Measurements from ENCODE around the gene FOSL2. TPM values are rescaled to one million over a fixed set of nuclear protein-coding genes. Genes with fewer than 3 reads are reported as not detected.

Gene FOSL2
- total RNA-seq, 1 donor from 2014 or later = 1.3 TPM

DNA sequence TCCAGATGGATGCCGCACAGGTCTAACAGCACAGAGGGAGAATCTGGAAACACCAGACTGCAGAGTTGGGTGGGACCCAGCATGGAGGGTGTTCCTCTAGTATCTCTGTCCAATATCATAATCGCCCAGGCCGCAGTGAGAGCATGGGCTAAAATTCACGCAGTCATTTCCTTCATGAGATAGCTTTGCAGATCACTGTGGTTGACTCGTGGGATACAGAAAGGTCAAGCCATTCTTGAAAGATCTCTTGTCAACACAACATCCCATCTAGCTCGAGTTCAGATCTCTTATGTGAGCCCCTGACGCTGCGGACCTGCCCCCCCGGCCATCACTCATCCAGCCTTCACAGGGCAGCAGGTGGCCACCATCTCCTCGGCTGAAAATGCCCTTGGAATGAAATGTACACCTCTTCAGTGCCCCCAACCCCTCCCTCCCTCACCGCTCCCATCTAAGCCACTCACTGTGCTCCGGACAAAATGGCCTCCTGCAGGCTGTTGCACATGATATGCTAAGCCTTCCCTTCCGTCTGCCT is 45.9 kb downstream of the FOSL2 start:
- DNase-seq (ENCODE audit: low spot score) = no peak
- Histone ChIP-seq H3K9ac (no peak overlapping the region), H3K4me1 (no peaks in the 10 kb centered on the region), H3K4me3 (no peak overlapping the region), H3K27me3 (no peaks in the 10 kb centered on the region), H3K4me2 (no peak overlapping the region), H3K27ac (no peak overlapping the region), H3F3A (ENCODE audit: low read depth) (no peaks in the 10 kb centered on the region), H4K20me1 (ENCODE audit: low read depth) (no peaks in the 10 kb centered on the region), H3K36me3 (no peaks in the 10 kb centered on the region), H3K9me3 (ENCODE audit: low read depth) (no peaks in the 10 kb centered on the region), H3K79me2 (ENCODE audit: low read depth) (no peaks in the 10 kb centered on the region), H2AFZ (replicated peaks) (no peak overlapping the region)
- no peaks in the 10 kb centered on the region for H3K27me3 Mint-ChIP-seq (ENCODE audit: insufficient read depth, low read depth)
- H3K27ac Mint-ChIP-seq = no peak overlapping the region
- H3K36me3 Mint-ChIP-seq = no peaks in the 10 kb centered on the region
- H3K4me3 Mint-ChIP-seq = no peak overlapping the region
- no peak for TF ChIP-seq EZH2 (IDR thresholded peaks at IDR 0.05)
- TF ChIP-seq, protein P1, sequence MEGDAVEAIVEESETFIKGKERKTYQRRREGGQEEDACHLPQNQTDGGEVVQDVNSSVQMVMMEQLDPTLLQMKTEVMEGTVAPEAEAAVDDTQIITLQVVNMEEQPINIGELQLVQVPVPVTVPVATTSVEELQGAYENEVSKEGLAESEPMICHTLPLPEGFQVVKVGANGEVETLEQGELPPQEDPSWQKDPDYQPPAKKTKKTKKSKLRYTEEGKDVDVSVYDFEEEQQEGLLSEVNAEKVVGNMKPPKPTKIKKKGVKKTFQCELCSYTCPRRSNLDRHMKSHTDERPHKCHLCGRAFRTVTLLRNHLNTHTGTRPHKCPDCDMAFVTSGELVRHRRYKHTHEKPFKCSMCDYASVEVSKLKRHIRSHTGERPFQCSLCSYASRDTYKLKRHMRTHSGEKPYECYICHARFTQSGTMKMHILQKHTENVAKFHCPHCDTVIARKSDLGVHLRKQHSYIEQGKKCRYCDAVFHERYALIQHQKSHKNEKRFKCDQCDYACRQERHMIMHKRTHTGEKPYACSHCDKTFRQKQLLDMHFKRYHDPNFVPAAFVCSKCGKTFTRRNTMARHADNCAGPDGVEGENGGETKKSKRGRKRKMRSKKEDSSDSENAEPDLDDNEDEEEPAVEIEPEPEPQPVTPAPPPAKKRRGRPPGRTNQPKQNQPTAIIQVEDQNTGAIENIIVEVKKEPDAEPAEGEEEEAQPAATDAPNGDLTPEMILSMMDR (IDR thresholded peaks at IDR 0.05) = no peak
- no peak for TF ChIP-seq EZH2phosphoT487 (IDR thresholded peaks at IDR 0.05)
- H3K4me1 Mint-ChIP-seq = no peaks in the 10 kb centered on the region
- no peaks in the 10 kb centered on the region for H3K9me3 Mint-ChIP-seq

GRCh38 chr2:28439127-28439526 is 46.5 kb downstream of the FOSL2 start:
- Histone ChIP-seq H3K4me3 (no peak overlapping the region), H3K36me3 (no peaks in the 10 kb centered on the region), H3K79me2 (ENCODE audit: low read depth) (no peaks in the 10 kb centered on the region), H3K27ac (no peak overlapping the region), H3K9me3 (ENCODE audit: low read depth) (no peaks in the 10 kb centered on the region), H3K4me2 (no peak overlapping the region), H2AFZ (replicated peaks) (no peak overlapping the region), H3K4me1 (no peaks in the 10 kb centered on the region), H3F3A (ENCODE audit: low read depth) (no peaks in the 10 kb centered on the region), H3K9ac (no peak overlapping the region), H4K20me1 (ENCODE audit: low read depth) (no peaks in the 10 kb centered on the region), H3K27me3 (no peaks in the 10 kb centered on the region)
- Mint-ChIP-seq H3K9me3 (no peaks in the 10 kb centered on the region), H3K4me3 (no peak overlapping the region), H3K27ac (no peak overlapping the region), H3K4me1 (no peaks in the 10 kb centered on the region), H3K36me3 (no peaks in the 10 kb centered on the region), H3K27me3 (ENCODE audit: insufficient read depth, low read depth) (no peaks in the 10 kb centered on the region)
- TF ChIP-seq EZH2 (IDR thresholded peaks at IDR 0.05) = no peak
- TF ChIP-seq, protein P1 (IDR thresholded peaks at IDR 0.05) = no peak
- no peak for DNase-seq (ENCODE audit: low spot score)

- H3K27ac ChIP-seq = no peak overlapping the region
- no peak overlapping the region for H3K4me3 ChIP-seq
- H3K27ac Mint-ChIP-seq = no peak overlapping the region
- no peak overlapping the region for H3K4me2 ChIP-seq
- H2AFZ ChIP-seq (replicated peaks) = no peak overlapping the region
- no peaks in the 10 kb centered on the region for H3K9me3 Mint-ChIP-seq
- H3K4me1 ChIP-seq = no peaks in the 10 kb centered on the region
- H3K4me3 Mint-ChIP-seq = no peak overlapping the region
- no peaks in the 10 kb centered on the region for H3K27me3 Mint-ChIP-seq (ENCODE audit: insufficient read depth, low read depth)
- H3K27me3 ChIP-seq = no peaks in the 10 kb centered on the region
- no peaks in the 10 kb centered on the region for H3K4me1 Mint-ChIP-seq
- no peak for DNase-seq (ENCODE audit: low spot score)
- no peaks in the 10 kb centered on the region for H3K36me3 ChIP-seq
- H4K20me1 ChIP-seq (ENCODE audit: low read depth) = no peaks in the 10 kb centered on the region
- H3K79me2 ChIP-seq (ENCODE audit: low read depth) = no peaks in the 10 kb centered on the region
- TF ChIP-seq EZH2 (IDR thresholded peaks at IDR 0.05) (no peak), EZH2phosphoT487 (IDR thresholded peaks at IDR 0.05) (no peak)
- TF ChIP-seq, protein P1 (IDR thresholded peaks at IDR 0.05) = no peak
- H3K36me3 Mint-ChIP-seq = no peaks in the 10 kb centered on the region
- H3K9ac ChIP-seq = no peak overlapping the region
- H3F3A ChIP-seq (ENCODE audit: low read depth) = no peaks in the 10 kb centered on the region
- no peaks in the 10 kb centered on the region for H3K9me3 ChIP-seq (ENCODE audit: low read depth)
Observed at GRCh38 chr2:28439763-28440162, 47.1 kb downstream of the FOSL2 start.
